ENCODE measurements around the gene DDX39A. TPM values are rescaled to one million over a fixed set of nuclear protein-coding genes. Genes with fewer than 3 reads are reported as not detected.
"Not testable (repeated sequence)": the region's sequence is repeated elsewhere in the genome, so short reads cannot be mapped to it uniquely, and the experiment has no call there.

Gene DDX39A
- 25.7 and 33.7 TPM in 2 replicates for polyA plus RNA-seq (2011; rRNA removed)
- polyA minus RNA-seq (2011; rRNA and poly(A)+ RNA removed), result 28.9 and 33.8 TPM in 2 replicates

DNA sequence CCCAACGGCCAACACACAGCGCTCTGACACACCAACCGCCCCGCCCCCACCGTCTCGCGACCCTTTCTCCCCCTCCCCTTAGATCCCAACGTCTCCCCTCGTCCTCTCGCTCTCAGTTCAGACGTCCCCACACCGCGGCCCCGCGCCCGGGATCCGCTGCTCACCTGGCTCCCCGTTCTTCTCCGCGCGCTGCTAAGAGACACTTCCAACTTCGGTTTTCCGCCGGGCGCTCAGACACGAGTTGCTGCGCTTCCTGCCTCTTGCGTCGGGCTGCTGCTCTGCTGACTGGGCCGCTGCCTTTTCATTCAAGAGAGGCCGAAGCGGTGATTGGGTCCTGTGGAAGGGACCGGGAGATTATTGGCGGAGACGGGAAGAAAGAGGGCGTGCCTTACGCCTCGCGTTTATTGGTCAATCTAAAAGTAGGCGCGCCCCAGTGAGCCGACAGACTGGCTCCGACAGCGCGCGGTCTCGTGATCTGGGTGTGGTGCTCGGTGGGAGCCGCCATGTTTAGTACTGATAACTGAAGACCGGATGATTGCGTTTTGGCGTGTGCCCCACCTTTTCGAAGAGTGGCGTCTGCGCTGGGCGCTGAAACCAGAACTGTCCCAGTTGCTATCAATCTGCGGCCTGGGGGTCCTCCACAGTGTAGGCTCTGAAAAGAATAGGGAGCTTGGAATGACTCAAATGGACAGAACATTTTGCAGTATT, at the start of gene DDX39A:
Gene DDX39A (minus strand): TSS at position 236 of the 708 bp plus-strand sequence. CDS start 6,121 bp downstream, outside the sequence.
- CTCF ChIA-PET, result interaction anchor here (0.7 to 1.8 kb wide), 5 partner anchors 13 to 283 kb away, joined by 3 to 6 read pairs (median 5); partner anchors contain the start of gene ASF1B
- peak within 1 kb of the TSS; percentile 97 for H3K27ac ChIP-seq (ENCODE audit: low read depth, low read length)

DNA sequence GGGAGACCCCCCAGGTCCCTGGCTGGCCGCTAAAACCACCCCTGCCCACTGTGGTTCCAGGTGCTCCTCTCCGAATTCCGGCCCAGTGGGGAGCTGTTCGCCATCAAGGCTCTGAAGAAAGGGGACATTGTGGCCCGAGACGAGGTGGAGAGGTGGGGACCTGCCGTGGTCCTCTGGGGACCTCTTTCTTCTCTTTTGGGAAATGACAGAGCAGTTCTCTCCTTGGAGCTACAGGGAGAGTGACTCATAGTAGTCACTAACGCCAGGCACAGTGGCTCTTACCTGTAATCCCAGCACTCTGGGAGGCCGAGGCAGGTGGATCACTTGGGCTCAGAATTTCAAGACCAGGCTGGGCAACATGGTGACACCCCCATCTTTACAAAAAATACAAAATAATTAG, 48.7 kb upstream of the DDX39A start:
- no peak for DNase-seq (ENCODE audit: low read depth, low spot score)
- POLR2A ChIA-PET, result no interaction called here

More for the DNA sequence above, at the start of gene DDX39A:
- no peaks in the 10 kb centered on the region; the same call in 1 of the 2 replicates for H3K9me3 ChIP-seq (ENCODE audit: control insufficient read depth, insufficient read depth, low read length)
- no peaks in the 10 kb centered on the region for H3K27me3 ChIP-seq (ENCODE audit: control insufficient read depth, insufficient read depth, low read length)
- peak within 1 kb of the TSS; percentile 91 for H3K4me3 ChIP-seq (ENCODE audit: low read depth, low read length)
- DNase-seq (ENCODE audit: low read depth, low spot score), result peak; percentile 98
- TF ChIP-seq, protein P1, sequence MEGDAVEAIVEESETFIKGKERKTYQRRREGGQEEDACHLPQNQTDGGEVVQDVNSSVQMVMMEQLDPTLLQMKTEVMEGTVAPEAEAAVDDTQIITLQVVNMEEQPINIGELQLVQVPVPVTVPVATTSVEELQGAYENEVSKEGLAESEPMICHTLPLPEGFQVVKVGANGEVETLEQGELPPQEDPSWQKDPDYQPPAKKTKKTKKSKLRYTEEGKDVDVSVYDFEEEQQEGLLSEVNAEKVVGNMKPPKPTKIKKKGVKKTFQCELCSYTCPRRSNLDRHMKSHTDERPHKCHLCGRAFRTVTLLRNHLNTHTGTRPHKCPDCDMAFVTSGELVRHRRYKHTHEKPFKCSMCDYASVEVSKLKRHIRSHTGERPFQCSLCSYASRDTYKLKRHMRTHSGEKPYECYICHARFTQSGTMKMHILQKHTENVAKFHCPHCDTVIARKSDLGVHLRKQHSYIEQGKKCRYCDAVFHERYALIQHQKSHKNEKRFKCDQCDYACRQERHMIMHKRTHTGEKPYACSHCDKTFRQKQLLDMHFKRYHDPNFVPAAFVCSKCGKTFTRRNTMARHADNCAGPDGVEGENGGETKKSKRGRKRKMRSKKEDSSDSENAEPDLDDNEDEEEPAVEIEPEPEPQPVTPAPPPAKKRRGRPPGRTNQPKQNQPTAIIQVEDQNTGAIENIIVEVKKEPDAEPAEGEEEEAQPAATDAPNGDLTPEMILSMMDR (IDR thresholded peaks at IDR 0.05; ENCODE audit: low read depth, low read length), result no peak
- POLR2A ChIA-PET, result interaction anchor here (1.0 kb wide), 1 partner anchor 282 kb away, joined by 3 read pairs; the partner anchor contains the start of gene ASF1B

DNA sequence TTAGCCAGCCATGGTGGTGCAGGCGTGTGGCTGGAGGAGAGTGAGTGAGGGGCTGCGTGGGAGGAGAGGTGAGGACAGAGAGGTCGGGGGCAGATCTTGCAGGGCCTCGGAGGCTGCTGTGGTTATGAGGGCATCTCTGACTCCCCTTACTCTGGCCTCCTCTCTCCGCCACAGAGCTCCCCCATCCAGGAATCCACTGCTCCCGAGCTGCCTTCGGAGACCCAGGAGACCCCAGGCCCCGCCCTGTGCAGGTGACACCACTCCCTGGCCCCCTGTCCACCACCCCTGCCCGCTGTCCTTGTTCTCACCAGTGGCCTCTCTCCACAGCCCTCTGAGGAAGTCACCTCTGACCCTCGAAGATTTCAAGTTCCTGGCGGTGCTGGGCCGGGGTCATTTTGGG, 48.2 kb upstream of the DDX39A start:
- no peaks in the 10 kb centered on the region for H3K27me3 ChIP-seq (ENCODE audit: control insufficient read depth, insufficient read depth, low read length)
- no peak overlapping the region for H3K27ac ChIP-seq (ENCODE audit: low read depth, low read length)
- TF ChIP-seq, protein P1 (IDR thresholded peaks at IDR 0.05; ENCODE audit: low read depth, low read length), result no peak
- ChIA-PET CTCF (interaction anchor here (2.4 kb wide), 1 partner anchor 13 kb away, joined by 7 read pairs; no protein-coding TSS in a partner anchor), POLR2A (no interaction called here)
- DNase-seq (ENCODE audit: low read depth, low spot score), result no peak
- H3K4me3 ChIP-seq (ENCODE audit: low read depth, low read length), result no peak overlapping the region
- H3K9me3 ChIP-seq (ENCODE audit: control insufficient read depth, insufficient read depth, low read length), result no peaks in the 10 kb centered on the region; the same call in 1 of the 2 replicates

More for the DNA sequence above, 48.7 kb upstream of the DDX39A start:
- Histone ChIP-seq H3K27me3 (ENCODE audit: control insufficient read depth, insufficient read depth, low read length) (no peaks in the 10 kb centered on the region), H3K9me3 (ENCODE audit: control insufficient read depth, insufficient read depth, low read length) (no peaks in the 10 kb centered on the region; the same call in 1 of the 2 replicates), H3K4me3 (ENCODE audit: low read depth, low read length) (no peak overlapping the region), H3K27ac (ENCODE audit: low read depth, low read length) (no peak overlapping the region)
- CTCF ChIA-PET, result interaction anchor here (0.6 to 1.0 kb wide), 3 partner anchors 10 to 75 kb away, joined by 3 to 7 read pairs (median 3); no protein-coding TSS in a partner anchor
- TF ChIP-seq, protein P1 (IDR thresholded peaks at IDR 0.05; ENCODE audit: low read depth, low read length), result no peak

DNA sequence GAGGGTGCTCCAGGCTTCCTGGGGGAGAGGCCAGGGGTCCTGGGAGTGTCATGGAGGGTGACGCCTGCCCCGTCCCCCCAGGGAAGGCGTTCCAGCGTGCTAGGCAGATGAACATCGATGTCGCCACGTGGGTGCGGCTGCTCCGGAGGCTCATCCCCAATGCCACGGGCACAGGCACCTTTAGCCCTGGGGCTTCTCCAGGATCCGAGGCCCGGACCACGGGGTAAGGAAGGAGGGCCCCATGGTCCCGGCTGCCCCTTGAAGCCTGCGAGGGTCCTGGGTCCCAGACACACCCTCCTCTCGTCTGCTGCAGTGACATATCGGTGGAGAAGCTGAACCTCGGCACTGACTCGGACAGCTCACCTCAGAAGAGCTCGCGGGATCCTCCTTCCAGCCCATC, 44.6 kb upstream of the DDX39A start:
- DNase-seq (ENCODE audit: low read depth, low spot score), result no peak
- ChIA-PET POLR2A (no interaction called here), CTCF (no interaction called here)
- Histone ChIP-seq H3K27ac (ENCODE audit: low read depth, low read length) (no peak overlapping the region), H3K27me3 (ENCODE audit: control insufficient read depth, insufficient read depth, low read length) (no peaks in the 10 kb centered on the region), H3K4me3 (ENCODE audit: low read depth, low read length) (no peak overlapping the region), H3K9me3 (ENCODE audit: control insufficient read depth, insufficient read depth, low read length) (no peaks in the 10 kb centered on the region)
- TF ChIP-seq, protein P1 (IDR thresholded peaks at IDR 0.05; ENCODE audit: low read depth, low read length), result no peak

DNA sequence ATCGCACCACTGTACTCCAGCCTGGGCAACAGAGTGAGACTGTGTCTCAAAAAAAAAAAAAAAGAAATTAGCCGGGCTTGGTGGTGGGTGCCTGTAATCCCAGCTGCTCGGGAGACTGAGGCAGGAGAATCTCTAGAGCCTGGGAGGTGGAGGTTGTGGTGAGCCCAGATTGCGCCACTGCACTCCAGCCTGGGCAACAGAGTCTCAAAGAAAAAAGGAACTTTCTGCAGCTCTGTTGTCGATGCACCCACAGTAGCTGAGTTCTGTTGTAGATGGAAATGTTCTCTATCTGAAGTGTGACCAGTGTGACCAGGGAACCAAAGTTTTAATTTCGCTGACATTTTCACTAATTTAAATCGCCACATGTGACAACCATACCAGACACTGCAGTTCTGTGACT, 43.3 kb upstream of the DDX39A start:
- CTCF ChIA-PET; H3K4me3 ChIP-seq (ENCODE audit: low read depth, low read length); H3K9me3 ChIP-seq (ENCODE audit: control insufficient read depth, insufficient read depth, low read length); H3K27me3 ChIP-seq (ENCODE audit: control insufficient read depth, insufficient read depth, low read length); DNase-seq (ENCODE audit: low read depth, low spot score); H3K27ac ChIP-seq (ENCODE audit: low read depth, low read length); POLR2A ChIA-PET: not testable (repeated sequence)
